K562 (cell line): ENCODE results near the gene IFNAR2. TPM values are rescaled to one million over a fixed set of nuclear protein-coding genes. Genes with fewer than 3 reads are reported as not detected.

Experiments used
- GABPB1 ChIP-seq: sonication (generic); formaldehyde crosslinking; IDR thresholded peaks from 2 replicates; pipeline ENCODE4 v1.8.0; 2022; ENCODE audit warnings: mild to moderate bottlenecking, missing genetic modification reagents
- GTF3C2 ChIP-seq: IDR thresholded peaks from 3 replicates; pipeline ENCODE4 v1.6.1; 2011; ENCODE audit warnings: borderline replicate concordance, mild to moderate bottlenecking, moderate library complexity; ENCODE audit not compliant: insufficient read length; ENCODE audit errors: extremely low read depth
- HNRNPUL1 ChIP-seq: fragments of 200-400 bp; formaldehyde crosslinking; IDR thresholded peaks from 2 replicates; pipeline ENCODE4 v1.6.1; 2017; ENCODE audit warnings: low read length
- KAT7 ChIP-seq: sonication (generic); formaldehyde crosslinking; IDR thresholded peaks from 2 replicates; pipeline ENCODE4 v1.8.0; 2022; ENCODE audit warnings: missing genetic modification reagents, mild to moderate bottlenecking, borderline replicate concordance
- NEUROD1 ChIP-seq: fragments of 150-350 bp; IDR thresholded peaks from 2 replicates; pipeline ENCODE4 v1.6.1; 2014; ENCODE audit warnings: borderline replicate concordance, low read length, low read depth; ENCODE audit not compliant: partially characterized antibody
- NRF1 ChIP-seq, 2 experiments: fragments of 450-650 bp; IDR thresholded peaks in 1 of 2; conservative IDR thresholded peaks in 1 of 2; 2 replicates each; pipeline ENCODE4 v1.6.1; 2014; ENCODE audit warnings: mild to moderate bottlenecking in 2 of 2
- PTRF ChIP-seq: fragments of 450-650 bp; IDR thresholded peaks from 2 replicates; pipeline ENCODE4 v1.6.1; 2016; ENCODE audit warnings: mild to moderate bottlenecking, missing genetic modification characterization, missing compliant biosample characterization
- SIRT6 ChIP-seq: IDR thresholded peaks from one replicate; pipeline ENCODE4 v1.6.1; 2012; ENCODE audit warnings: low read depth, mild to moderate bottlenecking, control low read depth, inconsistent platforms, low read length, moderate library complexity
- TSHZ1 ChIP-seq: fragments of 250-450 bp; sonication (Bioruptor Pico); IDR thresholded peaks from 2 replicates; pipeline ENCODE4 v1.4.0; 2020; ENCODE audit warnings: mild to moderate bottlenecking, moderate library complexity
- ZKSCAN8 ChIP-seq: fragments of 200-800 bp; sonication (Bioruptor generic); IDR thresholded peaks from 2 replicates; pipeline ENCODE4 v1.6.1; 2016; ENCODE audit warnings: missing genetic modification characterization, missing compliant biosample characterization
- ZNF407 ChIP-seq: fragments of 450-650 bp; IDR thresholded peaks from 2 replicates; pipeline ENCODE4 v1.6.1; 2016; ENCODE audit warnings: low read depth
- polyA plus RNA-seq, 8 experiments: library from polyadenylated mRNA; depleted of rRNA in 4 of 8; stranded (reverse) in 5 of 8; unstranded in 3 of 8; fragments of >200 nt; fragmentation: Nextera tagmentation in 2 of 8; fragmentation: Illumina TruSeq in 1 of 8; extraction: Ambion mirVana in 2 of 8; extraction: Trizol in 1 of 8; gene quantifications; 2 replicates each; pipeline versions ENCODE4 v1.2.1 to v1.2.3, GENCODE V29; 2011 to 2014; ENCODE audit warnings: inconsistent platforms in 1 of 8, missing spikeins in 1 of 8
- total RNA-seq, 7 experiments: library from RNA; depleted of rRNA in 6 of 7; stranded (reverse); fragments of >200 nt in 6 of 7; fragmentation: Illumina TruSeq in 2 of 7; extraction: Trizol in 2 of 7; gene quantifications; 2 replicates each; pipeline versions ENCODE4 v1.2.1 to v1.2.3, GENCODE V29; 2011 to 2021; ENCODE audit warnings: low replicate concordance in 1 of 7

Gene IFNAR2
- total and polyA plus RNA-seq, 9 of the 15 experiments (the other 6 are each of a cell fraction or from before 2014, with no cell fraction given) = 1.7 to 48.3 (median 8.4) TPM

- TF ChIP-seq ZNF407 = no peak
- no peak for TF ChIP-seq NRF1 (conservative IDR thresholded peaks at IDR 0.05 in 1 of 2, IDR thresholded peaks at IDR 0.05 in 1 of 2)
- TF ChIP-seq PTRF (tag) = no peak
- no peak for TF ChIP-seq NEUROD1
- TF ChIP-seq ZKSCAN8 = no peak
- 0 out of 2 replicates have a peak, but pooled peaks have one; percentile 65 for TF ChIP-seq KAT7 (CRISPR knock-in tag)
- no peak for TF ChIP-seq TSHZ1
- TF ChIP-seq HNRNPUL1 = no peak
- TF ChIP-seq SIRT6 = no peak
- TF ChIP-seq GABPB1 (CRISPR knock-in tag) = no peak
- TF ChIP-seq GTF3C2 = no peak
Observed at GRCh38 chr21:33199516-33200217, 30.1 kb upstream of the IFNAR2 start (continued).
